GM12891 (cell line): ENCODE results near the gene PAK5.

Experiments
- DNase-seq: peaks from one replicate; pipeline ENCODE4 v3.0.0; 2011; ENCODE audit warnings: low spot score; ENCODE audit not compliant: insufficient read length
- FAIRE-seq: peaks from 2 replicates; lab custom pipeline; 2011; peaks lifted over from hg19 to GRCh38; lab: Jason Lieb, UNC
- PAX5 ChIP-seq: IDR thresholded peaks from 2 replicates; pipeline ENCODE4 v1.6.1; 2011; ENCODE audit warnings: low read length, moderate library complexity, mild to moderate bottlenecking; ENCODE audit not compliant: insufficient read depth, severe bottlenecking
- POLR2A ChIP-seq: IDR thresholded peaks from 2 replicates; pipeline ENCODE4 v1.6.1; 2011; ENCODE audit warnings: low read depth, low read length, control low read depth
- POLR2AphosphoS5 ChIP-seq: IDR thresholded peaks from 2 replicates; pipeline ENCODE4 v1.6.1; 2011; ENCODE audit warnings: low read depth, low read length, control low read depth
- POU2F2 ChIP-seq: IDR thresholded peaks from 2 replicates; pipeline ENCODE4 v1.6.1; 2011; ENCODE audit warnings: low read depth, mild to moderate bottlenecking, control low read depth, low read length, moderate library complexity
- SPI1 ChIP-seq: IDR thresholded peaks from 2 replicates; pipeline ENCODE4 v1.6.1; 2011; ENCODE audit warnings: low read depth, low read length, control low read depth
- TAF1 ChIP-seq: IDR thresholded peaks from 2 replicates; pipeline ENCODE4 v1.6.1; 2011; ENCODE audit warnings: low read depth, low read length, control low read depth

Gene PAK5

DNA sequence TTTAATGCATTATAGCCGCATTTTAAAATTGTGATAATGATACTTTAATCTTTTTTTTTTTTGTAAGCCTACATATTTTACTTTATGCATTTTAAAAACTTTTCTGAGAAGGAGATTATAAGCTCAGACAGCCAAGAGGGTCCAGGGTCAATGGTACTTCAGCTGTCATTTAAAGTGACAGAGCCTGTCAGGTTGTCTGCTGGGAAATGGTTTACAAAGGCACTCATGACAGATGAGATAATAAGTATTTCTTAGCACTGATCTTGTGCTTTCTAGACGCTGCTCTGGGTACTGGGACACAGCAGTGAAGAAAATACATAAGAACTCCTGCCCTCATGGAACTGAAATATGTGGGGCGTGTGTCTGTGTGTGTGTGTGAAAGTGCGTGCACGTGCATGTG, 304.9 kb downstream of the PAK5 start:
- FAIRE-seq (no peak), DNase-seq (no peak)
- no peak for TF ChIP-seq POLR2AphosphoS5
- no peak for TF ChIP-seq SPI1
- TF ChIP-seq PAX5: no peak
- no peak for TF ChIP-seq TAF1
- TF ChIP-seq POU2F2: no peak
- no peak for TF ChIP-seq POLR2A

DNA sequence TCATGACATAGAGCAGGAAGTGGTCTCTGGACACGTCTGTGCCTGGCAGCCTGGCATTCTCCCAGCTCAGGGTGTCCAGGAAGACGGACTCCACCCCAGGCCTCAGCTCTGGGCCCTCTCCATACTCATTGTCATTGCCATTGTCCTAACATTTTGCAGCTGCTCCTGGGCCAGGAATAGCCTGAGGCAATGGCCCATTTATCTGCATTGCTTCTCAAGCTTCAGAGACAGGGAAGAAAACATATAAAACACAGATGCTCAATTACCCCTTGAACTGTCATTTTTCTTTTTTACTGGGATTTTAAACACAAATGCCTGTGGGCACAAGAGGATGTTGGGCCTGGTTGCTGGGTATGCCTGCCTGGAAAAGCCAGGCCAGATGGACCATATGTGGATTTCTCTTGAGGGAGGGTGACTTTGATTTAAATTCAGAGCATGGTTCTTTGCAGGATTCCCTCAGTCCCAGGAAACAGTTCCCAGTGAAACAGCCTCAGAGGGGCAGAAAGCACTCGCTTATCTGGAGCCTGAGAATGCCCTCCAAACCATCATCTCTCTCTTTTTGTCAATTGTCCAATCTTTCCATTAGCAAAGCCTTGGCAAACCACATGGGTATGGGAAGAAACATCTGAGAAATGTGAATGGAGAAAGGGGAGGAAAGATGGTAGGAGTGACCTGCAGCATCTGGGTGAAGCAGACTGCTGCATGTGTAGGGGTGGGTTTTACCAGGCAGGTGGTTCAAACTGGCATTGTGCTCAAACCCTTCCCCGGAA, 306.6 kb downstream of the PAK5 start:
- TF ChIP-seq POLR2A (no peak), POU2F2 (no peak), SPI1 (no peak), POLR2AphosphoS5 (no peak), TAF1 (no peak), PAX5 (no peak)
- FAIRE-seq: no peak
- DNase-seq: no peak

DNA sequence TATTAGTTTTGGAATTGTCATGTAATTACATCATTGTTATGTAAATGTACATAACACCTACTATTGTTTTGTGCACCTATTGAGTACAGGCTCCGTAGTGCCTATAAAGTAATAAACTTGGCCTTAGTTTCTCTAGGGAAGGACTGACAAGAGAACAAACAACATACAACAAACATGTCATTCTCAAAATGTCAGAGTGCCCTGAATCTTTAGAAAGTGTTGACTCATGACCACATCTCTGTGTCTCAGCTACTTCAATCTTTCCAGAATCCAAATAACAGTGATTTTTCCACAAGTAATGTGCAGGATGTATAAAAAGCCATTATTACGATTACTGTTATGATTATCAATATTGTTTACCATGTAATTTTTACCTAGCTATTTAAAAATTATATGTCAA, 307.3 kb downstream of the PAK5 start:
- TF ChIP-seq SPI1: no peak
- TF ChIP-seq POU2F2: no peak
- no peak for TF ChIP-seq POLR2A
- TF ChIP-seq POLR2AphosphoS5: no peak
- TF ChIP-seq PAX5: no peak
- TF ChIP-seq TAF1: no peak
- FAIRE-seq (no peak), DNase-seq (no peak)

DNA sequence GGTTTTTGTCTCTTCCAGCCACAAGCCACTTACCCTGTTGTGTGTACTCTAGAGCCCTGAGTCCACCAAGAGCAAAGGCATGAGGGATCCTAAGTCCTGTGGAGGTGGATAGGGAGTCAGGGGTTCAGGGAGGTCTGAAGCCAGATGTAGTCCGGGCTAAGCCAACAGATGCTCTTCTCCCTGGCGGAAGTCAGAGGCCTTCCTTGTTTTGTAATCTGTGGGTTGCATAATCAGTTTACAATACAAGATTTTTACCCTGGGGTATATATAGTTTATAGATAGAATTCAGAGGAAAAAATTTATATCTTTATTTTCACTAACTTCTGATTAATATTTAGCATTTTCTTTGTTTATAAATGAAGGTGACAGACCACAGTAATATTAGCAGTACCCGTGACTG, 315.2 kb downstream of the PAK5 start:
- DNase-seq: no peak
- no peak for FAIRE-seq
- TF ChIP-seq POLR2A: no peak
- TF ChIP-seq POU2F2: no peak
- TF ChIP-seq PAX5: no peak
- no peak for TF ChIP-seq TAF1
- no peak for TF ChIP-seq SPI1
- TF ChIP-seq POLR2AphosphoS5: no peak

DNA sequence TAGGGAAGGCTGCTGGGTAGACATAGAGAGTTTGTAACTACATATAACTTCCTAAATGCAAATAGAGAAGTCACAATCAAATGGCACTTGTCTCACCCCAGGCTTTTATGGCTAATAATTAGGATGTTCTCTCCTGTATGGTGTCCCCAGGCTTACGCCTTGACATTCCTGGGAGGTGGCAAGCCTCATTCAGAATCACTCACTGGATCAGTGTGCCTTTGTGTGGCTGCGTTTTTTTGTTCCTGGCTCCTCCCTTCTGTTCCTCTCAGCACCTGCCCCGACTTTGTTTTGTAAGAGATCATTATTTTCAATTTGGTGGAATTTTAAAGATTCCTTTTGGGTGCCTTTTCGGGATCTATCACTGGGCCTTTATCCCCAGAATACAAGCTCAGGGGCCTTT, 318.8 kb downstream of the PAK5 start:
- no peak for DNase-seq

DNA sequence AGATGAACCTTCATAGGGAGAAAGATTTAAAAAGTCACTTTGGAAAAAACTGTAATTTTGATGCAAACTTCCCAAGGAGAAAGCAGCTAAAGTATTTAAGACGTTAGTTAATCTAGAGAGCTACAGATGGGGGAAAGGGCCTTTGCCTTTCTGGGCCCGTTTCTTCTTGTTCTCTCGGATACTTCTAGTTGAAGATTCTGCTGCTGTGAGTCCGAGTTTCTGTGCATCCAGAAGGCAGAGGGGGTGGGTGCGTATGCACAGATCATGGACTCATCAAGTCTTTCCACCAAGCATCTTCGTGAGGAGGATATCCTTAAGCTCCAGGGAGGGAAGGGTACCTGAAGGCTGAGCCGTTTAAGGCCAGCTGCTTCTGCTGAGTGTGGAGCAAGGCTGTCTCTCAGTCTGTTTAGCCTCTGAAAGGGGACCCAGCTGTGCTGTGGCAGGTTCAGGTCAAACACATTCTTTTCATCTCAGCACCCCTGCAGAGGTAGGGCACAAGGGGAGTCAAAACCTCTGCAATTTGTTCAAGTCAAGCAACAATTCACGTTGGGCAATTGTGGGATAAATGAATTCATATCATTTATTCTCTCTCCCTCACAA, 320.2 kb downstream of the PAK5 start:
- no peak for DNase-seq
- FAIRE-seq: no peak
- no peak for TF ChIP-seq PAX5
- no peak for TF ChIP-seq POLR2AphosphoS5
- TF ChIP-seq SPI1: no peak
- no peak for TF ChIP-seq POU2F2

More for the DNA sequence above, 318.8 kb downstream of the PAK5 start:
- TF ChIP-seq TAF1 (no peak), POLR2A (no peak), POU2F2 (no peak), PAX5 (no peak), POLR2AphosphoS5 (no peak), SPI1 (no peak)
- no peak for FAIRE-seq

DNA sequence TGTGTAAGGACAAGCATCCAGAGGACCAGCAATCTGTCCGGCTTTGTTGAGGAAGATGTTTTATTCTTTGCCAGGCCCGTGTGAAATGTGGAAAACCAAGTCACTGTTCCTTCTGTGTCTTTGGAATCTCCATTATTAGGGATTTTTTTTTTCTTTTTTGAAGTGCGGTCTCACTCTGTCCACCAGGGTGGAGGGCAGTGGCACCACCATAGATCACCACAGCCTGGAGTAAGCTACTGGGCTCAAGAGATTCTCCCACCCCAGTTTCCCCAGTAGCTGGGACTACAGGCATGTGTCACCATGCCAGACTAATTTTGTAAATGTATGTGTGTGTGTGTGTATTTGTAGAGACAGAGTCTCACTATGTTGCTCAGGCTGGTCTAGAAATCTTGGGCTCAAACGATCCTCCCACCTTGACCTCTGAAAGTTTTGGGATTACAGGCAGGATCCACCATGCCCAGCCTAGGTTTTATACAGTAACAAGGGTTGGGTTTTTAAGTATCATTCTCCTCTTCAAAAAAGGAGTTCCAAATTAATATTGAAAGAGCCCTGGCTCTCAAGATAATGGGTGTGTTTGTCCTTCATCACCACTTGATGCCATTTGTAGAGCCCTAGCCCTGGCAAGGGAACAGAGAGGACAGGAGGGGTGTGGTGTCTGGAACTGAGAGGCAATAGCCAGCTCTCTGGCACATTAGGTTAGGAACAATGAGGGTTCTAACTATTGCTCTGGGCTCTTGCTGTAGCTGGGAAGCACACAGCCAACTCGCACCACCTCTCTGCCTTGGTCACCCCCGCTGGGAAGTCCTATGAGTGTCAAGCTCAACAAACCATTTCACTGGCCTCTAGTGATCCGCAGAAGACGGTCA, 321.3 kb downstream of the PAK5 start:
- TF ChIP-seq POLR2A: no peak
- no peak for TF ChIP-seq TAF1
- no peak for TF ChIP-seq POU2F2
- no peak for TF ChIP-seq SPI1
- no peak for TF ChIP-seq POLR2AphosphoS5
- FAIRE-seq (no peak), DNase-seq (no peak)

DNA sequence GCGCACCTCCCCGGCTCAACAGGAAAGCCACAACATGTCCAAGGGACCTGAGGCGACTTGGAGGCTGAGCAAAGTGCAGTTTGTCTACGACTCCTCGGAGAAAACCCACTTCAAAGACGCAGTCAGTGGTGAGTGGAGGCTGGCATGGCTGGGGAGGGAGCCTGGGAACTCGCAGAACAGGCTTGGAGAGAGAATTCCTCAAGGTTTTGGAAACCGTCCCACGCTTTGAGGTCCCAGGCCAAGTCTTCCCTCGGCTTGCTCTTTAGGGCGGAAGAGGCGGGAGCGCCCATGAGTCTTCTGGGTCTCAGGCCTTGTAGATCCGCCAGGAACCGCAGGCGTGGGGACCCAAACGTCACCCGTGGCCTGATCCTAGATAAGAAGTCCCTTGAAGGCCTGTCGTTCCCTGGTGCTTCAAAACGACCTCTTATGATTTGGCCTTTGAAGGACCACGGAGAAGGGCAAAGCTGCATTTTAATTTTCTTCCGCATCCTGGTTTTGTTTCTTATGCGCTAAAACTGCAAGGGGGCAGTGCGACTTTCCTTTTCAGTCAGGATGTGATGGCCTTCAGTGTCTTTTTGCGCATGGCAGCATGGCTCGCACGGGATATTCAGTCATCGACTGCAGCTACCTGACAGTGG, 322.5 kb downstream of the PAK5 start:
- TF ChIP-seq TAF1 (no peak), SPI1 (no peak), PAX5 (no peak), POLR2A (no peak), POLR2AphosphoS5 (no peak), POU2F2 (no peak)
- no peak for DNase-seq

DNA sequence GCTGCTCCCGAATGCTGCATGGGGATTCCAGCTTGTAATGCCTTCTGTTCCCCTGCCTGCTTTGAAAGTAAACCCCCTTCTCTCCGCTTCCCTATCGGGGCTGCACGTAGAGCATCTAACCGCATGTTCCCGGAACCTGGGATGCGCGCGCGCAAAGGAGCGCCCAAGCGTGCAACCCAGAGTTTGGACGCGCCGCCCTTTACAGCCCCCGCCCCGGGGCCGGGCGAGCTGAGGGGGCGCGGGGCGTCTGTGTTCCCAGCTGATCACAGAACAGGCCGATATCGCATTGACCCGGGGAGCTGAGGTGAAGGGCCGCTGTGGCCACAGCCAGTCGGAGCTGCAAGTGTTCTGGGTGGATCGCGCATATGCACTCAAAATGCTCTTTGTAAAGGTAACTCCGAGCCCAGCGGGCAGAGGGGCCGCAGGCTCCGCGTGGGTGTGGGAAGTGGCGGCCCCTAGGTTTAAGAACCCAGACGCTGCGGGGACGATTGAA, 323.1 kb downstream of the PAK5 start:
- no peak for DNase-seq
- FAIRE-seq: no peak
- no peak for TF ChIP-seq SPI1
- TF ChIP-seq POLR2AphosphoS5: no peak
- TF ChIP-seq POU2F2: no peak
- TF ChIP-seq POLR2A: no peak
- TF ChIP-seq PAX5: no peak
- TF ChIP-seq TAF1: no peak

More for the DNA sequence above, 322.5 kb downstream of the PAK5 start:
- no peak for FAIRE-seq

DNA sequence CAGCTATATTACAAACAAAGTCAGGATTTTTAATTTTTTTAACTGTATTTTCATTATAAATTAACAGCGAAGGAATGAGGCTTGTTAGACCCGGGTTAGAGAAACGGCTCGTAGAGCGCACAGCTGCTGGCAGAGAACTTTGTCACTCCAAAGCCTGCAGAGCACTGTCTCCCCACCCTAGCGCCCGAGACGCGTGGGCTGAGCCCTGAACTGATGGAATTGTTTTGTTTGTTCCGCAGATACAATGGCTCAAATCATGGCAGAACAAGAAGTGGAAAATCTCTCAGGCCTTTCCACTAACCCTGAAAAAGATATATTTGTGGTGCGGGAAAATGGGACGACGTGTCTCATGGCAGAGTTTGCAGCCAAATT, 323.7 kb downstream of the PAK5 start:
- FAIRE-seq: no peak
- no peak for TF ChIP-seq POLR2A
- TF ChIP-seq POU2F2: no peak
- TF ChIP-seq TAF1: no peak
- TF ChIP-seq POLR2AphosphoS5: no peak
- DNase-seq: no peak
